Naive thymus-derived CD8-positive, alpha-beta T cell (primary cell): ENCODE measurements around the gene COMP. TPM values are rescaled to one million over a fixed set of nuclear protein-coding genes. Genes with fewer than 3 reads are reported as not detected.

Source experiments
- ATAC-seq, 2 donors: fragments of 150-1000 bp; cut with Tn5 transposase in 1 of 2; sonication (Bioruptor Pico), chemical (Tn5 transposase) in 1 of 2; 1 replicate in 1 of 2; 2 replicates in 1 of 2; pipeline ENCODE4 v1.10.0; 2021; ENCODE audit warnings: mild to moderate bottlenecking in 2 of 2, moderate library complexity in 2 of 2
- POLR2A ChIA-PET: fragments of 350-600 bp; sonication (Branson Sonifier 250); formaldehyde crosslinking; loops from one replicate; lab custom pipeline; 2021; ENCODE audit warnings: antibody characterized with exemption; lab: Charles Lee
- DNase-seq, 10 donors: peaks; one replicate each; pipeline versions ENCODE4 v3.0.0 to v3.0.0-alpha.2; 2020 to 2022
- H3K27ac Mint-ChIP-seq, 10 donors: one replicate each; pipeline ENCODE4 v1.8.0; 2020 to 2022; ENCODE audit warnings: mild to moderate bottlenecking in 10 of 10, mixed read lengths in 10 of 10, moderate library complexity in 4 of 10, inconsistent platforms in 1 of 10
- H3K27me3 Mint-ChIP-seq, 5 donors: one replicate each; pipeline ENCODE4 v1.8.0; 2021 to 2022; ENCODE audit warnings: mixed read lengths in 5 of 5
- H3K36me3 Mint-ChIP-seq, 3 donors: one replicate each; pipeline ENCODE4 v1.8.0; 2020 to 2022; ENCODE audit warnings: mixed read lengths in 3 of 3, mild to moderate bottlenecking in 2 of 3, inconsistent platforms in 1 of 3
- H3K4me1 Mint-ChIP-seq, 4 donors: one replicate each; pipeline ENCODE4 v1.8.0; 2021 to 2022; ENCODE audit warnings: mixed read lengths in 4 of 4
- H3K4me3 Mint-ChIP-seq, 10 donors: one replicate each; pipeline ENCODE4 v1.8.0; 2020 to 2022; ENCODE audit warnings: mild to moderate bottlenecking in 10 of 10, mixed read lengths in 10 of 10, moderate library complexity in 6 of 10, inconsistent platforms in 1 of 10
- H3K9me3 Mint-ChIP-seq, 9 donors: one replicate each; pipeline ENCODE4 v1.8.0; 2020 to 2022; ENCODE audit warnings: mixed read lengths in 9 of 9, mild to moderate bottlenecking in 3 of 9, inconsistent platforms in 1 of 9, moderate library complexity in 1 of 9
- polyA plus RNA-seq, 3 donors: library from polyadenylated mRNA; unstranded; fragments of 300-500 nt; fragmentation: Illumina TruSeq; gene quantifications; one replicate each; pipeline ENCODE4 v1.2.3, GENCODE V29; 2021
- total RNA-seq, 8 experiments: library from RNA in 2 of 8; stranded (reverse) in 2 of 8; gene quantifications; one replicate each; pipeline ENCODE4 v1.2.3 and lab custom pipeline; 2021 to 2026

COMP gene
- total RNA-seq (not detected), polyA plus RNA-seq (not detected), total RNA-seq (lab: John Stamatoyannopoulos, UW) (0 to 0.07 (median 0) reads per million in 6 experiments)

DNA sequence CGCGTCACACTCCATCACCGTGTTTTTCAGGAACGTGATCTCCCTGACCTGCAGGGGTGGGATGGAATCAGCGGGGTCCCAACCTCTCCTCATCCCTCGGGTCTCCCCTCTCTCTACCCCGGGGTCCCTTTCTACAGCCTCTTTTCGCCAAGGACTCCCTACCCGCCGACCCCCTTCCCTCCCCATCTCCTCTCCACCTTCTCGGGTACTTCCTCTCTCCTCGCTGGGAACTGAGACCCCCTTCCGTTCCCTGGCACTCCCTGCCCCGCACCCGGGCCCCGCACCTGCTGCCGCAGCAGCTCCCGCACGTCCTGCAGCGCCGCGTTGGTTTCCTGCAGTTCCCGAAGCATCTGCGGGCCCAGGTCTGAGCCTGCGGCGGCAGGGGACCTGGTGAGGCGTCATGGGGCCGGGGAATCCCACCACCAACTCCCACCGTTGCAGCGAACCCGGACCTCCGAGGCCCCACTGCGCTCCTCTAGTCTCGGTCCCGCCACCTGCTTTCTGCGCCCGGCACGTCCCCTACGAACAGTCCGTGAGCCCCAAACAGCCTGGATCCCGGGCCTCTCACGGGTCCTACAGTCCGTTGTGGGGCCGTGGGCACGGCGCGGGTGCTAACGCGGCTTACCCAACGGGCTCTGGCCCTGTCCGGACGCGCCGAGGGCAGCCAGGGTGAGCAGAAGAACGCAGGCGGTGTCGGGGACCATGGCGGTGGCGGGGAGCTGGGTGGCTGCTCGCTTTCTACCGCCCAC is at the start of gene COMP:
Gene COMP, minus strand, starts transcription at position 740 of the 749 bp plus-strand sequence. Its CDS starts 36 bp downstream, at position 704.
- DNase-seq (no peak), ATAC-seq (peak in 1 of 2 donors; percentile 29)
- Mint-ChIP-seq H3K4me1 (peaks cover 15 to 44% (median 41%) of the 10 kb centered on the region in 4 donors), H3K4me3 (peak within 1 kb of the TSS; percentile 72 to 95 (median 82)), H3K36me3 (peaks cover 0 to 4% (median 0%) of the 10 kb centered on the region in 3 donors), H3K9me3 (no peaks in the 10 kb centered on the region), H3K27me3 (peaks cover 27 to 86% (median 64%) of the 10 kb centered on the region in 5 donors), H3K27ac (no peak within 1 kb of the TSS)
- POLR2A ChIA-PET, result interaction anchor here (1.0 kb wide), 1 partner anchor 10 kb away, joined by 3 read pairs; no protein-coding TSS in a partner anchor

DNA sequence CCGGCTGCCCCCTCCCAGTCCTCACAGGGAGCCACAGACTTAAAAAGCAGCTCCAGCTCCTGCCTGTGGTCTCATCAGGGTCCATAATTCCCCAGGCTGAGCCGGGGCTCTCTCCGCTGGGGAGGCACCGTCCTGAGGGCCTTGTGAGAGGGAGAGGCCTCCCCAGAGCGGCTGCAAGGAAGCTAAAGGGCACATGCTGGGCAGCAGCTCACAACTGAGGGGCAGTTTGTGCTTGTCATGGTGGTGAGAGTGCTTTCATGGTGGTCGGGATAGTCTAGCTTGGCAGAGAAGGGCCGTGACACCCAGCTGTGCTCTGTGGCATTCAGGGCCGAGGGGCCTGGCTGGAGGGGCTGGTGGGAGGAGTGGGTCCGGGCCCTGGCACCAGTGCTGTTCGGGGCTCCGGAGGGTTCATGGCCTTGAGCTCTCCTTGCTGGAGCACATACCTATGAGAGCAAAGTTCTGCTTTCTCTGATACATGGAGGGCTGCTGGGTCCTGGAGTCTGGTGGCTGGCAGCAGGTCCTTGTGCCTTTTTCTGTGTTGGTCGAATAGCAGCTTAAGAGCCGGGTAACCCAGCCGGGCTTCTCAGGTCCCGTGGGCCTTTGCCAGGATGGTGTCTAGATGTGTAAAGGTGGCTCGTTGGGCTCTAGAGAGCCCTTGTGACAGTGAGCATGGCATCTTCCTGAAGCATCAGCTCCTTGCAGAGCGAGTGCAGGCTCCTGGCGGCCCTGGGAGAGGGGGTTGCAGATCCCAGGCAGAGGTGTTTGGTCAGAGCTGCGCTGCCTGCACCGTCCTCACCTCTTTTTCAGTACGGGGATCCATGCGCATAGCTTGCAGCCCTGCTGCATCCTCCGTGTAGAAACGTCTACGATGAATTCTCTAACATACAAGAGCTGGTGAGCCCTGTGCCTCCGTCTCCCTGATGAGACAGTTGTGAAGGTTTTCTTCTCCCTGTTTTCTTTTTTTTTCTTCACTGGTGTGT is 49.5 kb upstream of the COMP start:
- Mint-ChIP-seq H3K36me3 (peaks cover 0 to 31% (median 0%) of the 10 kb centered on the region in 3 donors), H3K4me3 (peak overlapping the region in 7 of 10 donors; percentile 15 to 79 (median 51)), H3K9me3 (no peaks in the 10 kb centered on the region), H3K27me3 (no peaks in the 10 kb centered on the region), H3K4me1 (peaks cover 42 to 93% (median 91%) of the 10 kb centered on the region in 4 donors), H3K27ac (peak overlapping the region; percentile 31 to 91 (median 76))
- ATAC-seq, result no peak
- peak in 1 of 10 donors; percentile 41 for DNase-seq
- POLR2A ChIA-PET, result interaction anchor here (5.3 kb wide), 1 partner anchor 8 kb away, joined by 46 read pairs; the partner anchor contains the start of gene UPF1

DNA sequence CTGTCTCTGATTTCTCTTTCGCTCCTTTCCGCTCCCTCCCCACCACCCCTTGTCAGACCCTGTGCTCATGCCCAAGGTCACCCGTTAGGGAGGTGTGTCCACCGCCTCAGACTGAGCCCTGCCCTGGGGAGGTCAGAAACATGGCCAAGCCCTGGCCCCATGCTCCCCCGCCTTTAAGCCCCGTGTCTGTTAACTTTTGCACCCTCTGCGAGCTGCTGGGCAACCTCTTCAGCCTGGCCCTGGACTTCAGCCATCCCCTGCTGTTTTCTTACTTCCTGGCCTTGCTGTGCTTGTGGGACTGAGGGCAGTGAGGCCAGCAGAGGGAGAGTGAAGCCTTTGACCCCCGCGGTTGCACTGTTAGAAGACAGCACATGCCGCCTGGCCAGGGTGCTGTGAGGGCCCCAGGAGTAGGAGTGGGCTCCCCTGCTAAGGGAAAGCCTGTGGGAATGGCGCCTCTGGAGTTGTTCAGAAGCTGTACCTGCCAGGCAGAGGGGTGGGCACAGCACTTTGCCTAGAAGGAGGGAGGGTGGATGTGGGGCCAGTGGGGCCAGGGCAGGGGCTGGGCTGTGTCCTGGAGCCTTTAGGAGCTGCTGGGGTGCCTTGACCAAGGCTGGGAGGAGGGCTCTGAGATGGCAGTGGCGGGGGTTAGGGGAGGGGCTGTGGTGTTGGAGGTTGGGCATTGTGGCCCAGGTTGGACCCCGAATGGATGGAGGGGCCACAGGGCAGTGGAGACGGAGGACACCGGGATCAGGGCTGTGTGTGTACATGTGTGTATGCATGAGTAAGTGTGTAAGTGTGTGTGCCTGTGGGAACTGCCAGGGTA is 48.6 kb upstream of the COMP start:
- POLR2A ChIA-PET, result interaction anchor here (0.6 kb wide), 1 partner anchor 192 kb away, joined by 3 read pairs; no protein-coding TSS in a partner anchor
- DNase-seq (peak in 1 of 10 donors; percentile 41), ATAC-seq (no peak)
- Mint-ChIP-seq H3K9me3 (no peaks in the 10 kb centered on the region), H3K27me3 (no peaks in the 10 kb centered on the region), H3K27ac (peak overlapping the region in 9 of 10 donors; percentile 31 to 81 (median 63)), H3K4me3 (peak overlapping the region in 6 of 10 donors; percentile 37 to 52 (median 50)), H3K4me1 (peaks cover 44 to 93% (median 91%) of the 10 kb centered on the region in 4 donors), H3K36me3 (peaks cover 0 to 40% (median 3%) of the 10 kb centered on the region in 3 donors)

DNA sequence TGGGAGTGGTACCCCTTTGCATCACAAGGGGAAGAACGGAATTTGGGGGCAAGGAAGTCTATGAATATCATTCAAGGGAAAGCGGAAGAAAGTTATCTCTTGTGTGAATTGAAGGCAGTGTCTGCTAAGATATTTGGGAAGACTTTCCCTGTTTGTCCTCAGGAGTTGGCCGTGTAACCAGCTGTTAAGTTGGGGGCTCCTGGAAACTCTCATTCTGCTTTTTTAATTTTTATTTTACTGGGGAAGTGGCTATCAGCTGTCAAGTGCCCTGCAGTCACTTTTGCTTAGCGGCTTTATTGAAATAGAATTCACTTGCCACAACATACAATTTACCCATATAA is 43.5 kb upstream of the COMP start:
- POLR2A ChIA-PET, result no interaction called here
- H3K4me3 Mint-ChIP-seq, result peak overlapping the region; percentile 87 to 96 (median 94)
- H3K4me1 Mint-ChIP-seq, result peaks cover 27 to 67% (median 67%) of the 10 kb centered on the region in 4 donors
- H3K9me3 Mint-ChIP-seq, result no peaks in the 10 kb centered on the region
- no peaks in the 10 kb centered on the region for H3K27me3 Mint-ChIP-seq
- peak overlapping the region; percentile 7 to 98 (median 86) for H3K27ac Mint-ChIP-seq
- H3K36me3 Mint-ChIP-seq, result peaks cover 0 to 50% (median 6%) of the 10 kb centered on the region in 3 donors
- no peak for DNase-seq
- ATAC-seq, result no peak

DNA sequence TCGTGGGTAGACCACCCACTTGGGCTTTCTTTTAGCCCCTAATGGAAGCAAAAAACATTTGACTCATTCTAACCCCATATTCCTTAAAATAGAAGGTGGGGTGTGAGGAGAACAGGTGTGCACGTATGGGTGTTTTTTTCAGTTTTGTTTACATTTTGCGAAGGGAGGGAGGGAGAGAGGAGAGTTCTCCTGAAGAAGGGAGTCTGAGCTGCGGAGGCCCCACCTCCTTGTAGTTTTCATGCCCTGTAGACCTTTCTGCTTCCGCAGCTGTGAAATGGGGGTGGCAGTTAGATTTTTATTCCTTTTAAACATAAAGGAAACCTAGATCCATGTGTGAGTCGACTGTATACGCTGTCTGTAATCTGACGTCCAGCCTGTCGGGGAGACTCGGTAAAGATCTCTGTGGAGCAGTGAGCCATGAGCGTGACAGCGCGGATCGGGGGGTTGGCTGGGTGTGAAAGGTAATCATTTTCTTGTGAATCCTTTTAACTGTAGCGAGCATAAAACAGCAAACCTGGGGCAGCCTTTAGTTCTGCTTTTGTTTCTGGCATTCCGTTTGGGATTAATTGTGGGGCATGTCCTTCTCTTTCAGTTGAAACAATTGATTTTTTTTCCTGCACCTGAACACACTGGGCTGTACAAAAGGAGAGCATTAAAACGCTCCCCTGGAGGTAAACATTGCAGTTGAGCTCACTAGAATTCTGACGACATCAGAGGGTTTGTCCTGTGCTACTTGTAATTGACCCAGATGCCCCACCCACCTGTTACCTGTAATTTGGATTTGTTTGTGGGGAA is 42.9 kb upstream of the COMP start:
- POLR2A ChIA-PET, result interaction anchor here (1.0 to 3.3 kb wide), 3 partner anchors 9 to 245 kb away, joined by 3 to 46 read pairs (median 24); partner anchors contain the start of genes CRTC1 and REX1BD
- DNase-seq, result no peak
- no peak for ATAC-seq
- peak overlapping the region; percentile 87 to 96 (median 94) for H3K4me3 Mint-ChIP-seq
- peak overlapping the region; percentile 82 to 98 (median 88) for H3K27ac Mint-ChIP-seq
- no peaks in the 10 kb centered on the region for H3K9me3 Mint-ChIP-seq
- no peaks in the 10 kb centered on the region for H3K27me3 Mint-ChIP-seq
- H3K4me1 Mint-ChIP-seq, result peaks cover 27 to 62% (median 61%) of the 10 kb centered on the region in 4 donors
- peaks cover 0 to 48% (median 6%) of the 10 kb centered on the region in 3 donors for H3K36me3 Mint-ChIP-seq

DNA sequence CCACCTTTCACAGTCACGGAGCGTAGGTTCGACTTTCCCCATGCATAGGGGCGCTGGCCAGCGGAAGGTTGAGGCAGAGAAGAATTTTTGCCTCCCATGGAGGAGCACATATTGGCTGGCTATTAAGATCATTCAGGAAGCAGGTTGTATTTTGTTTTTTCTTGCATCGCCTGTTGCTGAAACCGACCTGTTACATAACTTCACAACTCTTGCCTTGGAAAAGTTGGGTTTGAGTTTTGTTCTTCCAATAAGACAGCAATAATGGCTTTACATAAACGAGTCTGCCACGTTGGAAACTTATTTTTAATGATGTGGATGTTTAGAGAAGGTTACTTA is 42.0 kb upstream of the COMP start:
- POLR2A ChIA-PET, result interaction anchor here (0.9 to 3.3 kb wide), 5 partner anchors 10 to 337 kb away, joined by 4 to 46 read pairs (median 8); partner anchors contain the start of gene REX1BD
- no peak for DNase-seq
- peaks cover 27 to 56% (median 54%) of the 10 kb centered on the region in 4 donors for H3K4me1 Mint-ChIP-seq
- H3K4me3 Mint-ChIP-seq, result peak overlapping the region; percentile 87 to 96 (median 94)
- no peaks in the 10 kb centered on the region for H3K9me3 Mint-ChIP-seq
- H3K27me3 Mint-ChIP-seq, result no peaks in the 10 kb centered on the region
- peaks cover 0 to 40% (median 6%) of the 10 kb centered on the region in 3 donors for H3K36me3 Mint-ChIP-seq
- ATAC-seq, result no peak
- peak overlapping the region; percentile 87 to 98 (median 93) for H3K27ac Mint-ChIP-seq

DNA sequence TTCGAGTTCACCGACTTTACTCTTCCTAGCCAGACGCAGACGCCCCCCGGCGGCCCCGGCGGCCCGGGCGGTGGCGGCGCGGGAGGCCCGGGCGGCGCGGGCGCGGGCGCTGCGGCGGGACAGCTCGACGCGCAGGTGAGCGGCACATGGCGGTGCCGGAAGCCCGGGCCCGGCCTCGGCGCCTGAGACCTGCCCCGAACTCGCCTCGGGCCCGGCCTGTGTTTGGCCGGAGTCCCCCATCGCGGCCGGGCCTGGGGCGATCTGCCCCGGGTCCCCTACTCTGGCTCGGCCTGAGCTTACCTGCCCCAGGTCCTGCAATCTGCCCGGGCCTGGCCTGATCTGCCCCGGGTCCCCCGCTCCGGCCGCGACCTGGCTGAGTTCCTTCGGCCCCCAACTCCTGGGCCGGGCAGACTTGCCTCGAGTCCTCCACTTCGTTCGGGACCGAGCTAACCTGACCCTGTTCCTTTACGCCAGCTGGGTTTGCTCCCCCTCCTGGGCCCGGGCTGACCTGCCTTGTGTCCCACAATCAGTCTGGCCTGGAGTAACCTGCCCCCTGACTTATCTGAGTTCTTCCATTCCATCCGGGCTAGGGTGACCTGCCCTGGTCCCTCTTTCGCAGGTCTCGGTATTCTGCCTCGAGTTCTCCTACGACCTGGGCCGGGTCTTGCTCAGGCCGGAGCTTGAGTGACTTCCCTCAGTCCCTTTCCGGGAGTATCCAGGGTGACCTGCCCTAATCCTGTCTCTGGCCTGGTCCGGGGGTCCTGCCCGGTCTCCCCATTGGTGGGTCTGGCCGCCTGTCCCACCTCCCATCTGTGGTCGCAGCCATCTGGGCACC is 41.4 kb upstream of the COMP start:
- H3K4me1 Mint-ChIP-seq, result peaks cover 23 to 50% (median 48%) of the 10 kb centered on the region in 4 donors
- peak overlapping the region; percentile 87 to 98 (median 93) for H3K27ac Mint-ChIP-seq
- peak in 2 of 10 donors; percentile 7 to 13 for DNase-seq
- POLR2A ChIA-PET, result interaction anchor here (0.7 to 3.3 kb wide), 12 partner anchors 10 to 510 kb away, joined by 3 to 46 read pairs (median 4); partner anchors contain the start of genes COPE, DDX49, FKBP8 and REX1BD
- ATAC-seq, result peak; percentile 56 to 62
- H3K9me3 Mint-ChIP-seq, result peaks cover 0 to 3% (median 0%) of the 10 kb centered on the region in 9 donors
- H3K4me3 Mint-ChIP-seq, result peak overlapping the region; percentile 87 to 96 (median 94)
- H3K27me3 Mint-ChIP-seq, result peaks cover 0 to 5% (median 2%) of the 10 kb centered on the region in 5 donors
- H3K36me3 Mint-ChIP-seq, result peaks cover 0 to 34% (median 6%) of the 10 kb centered on the region in 3 donors

DNA sequence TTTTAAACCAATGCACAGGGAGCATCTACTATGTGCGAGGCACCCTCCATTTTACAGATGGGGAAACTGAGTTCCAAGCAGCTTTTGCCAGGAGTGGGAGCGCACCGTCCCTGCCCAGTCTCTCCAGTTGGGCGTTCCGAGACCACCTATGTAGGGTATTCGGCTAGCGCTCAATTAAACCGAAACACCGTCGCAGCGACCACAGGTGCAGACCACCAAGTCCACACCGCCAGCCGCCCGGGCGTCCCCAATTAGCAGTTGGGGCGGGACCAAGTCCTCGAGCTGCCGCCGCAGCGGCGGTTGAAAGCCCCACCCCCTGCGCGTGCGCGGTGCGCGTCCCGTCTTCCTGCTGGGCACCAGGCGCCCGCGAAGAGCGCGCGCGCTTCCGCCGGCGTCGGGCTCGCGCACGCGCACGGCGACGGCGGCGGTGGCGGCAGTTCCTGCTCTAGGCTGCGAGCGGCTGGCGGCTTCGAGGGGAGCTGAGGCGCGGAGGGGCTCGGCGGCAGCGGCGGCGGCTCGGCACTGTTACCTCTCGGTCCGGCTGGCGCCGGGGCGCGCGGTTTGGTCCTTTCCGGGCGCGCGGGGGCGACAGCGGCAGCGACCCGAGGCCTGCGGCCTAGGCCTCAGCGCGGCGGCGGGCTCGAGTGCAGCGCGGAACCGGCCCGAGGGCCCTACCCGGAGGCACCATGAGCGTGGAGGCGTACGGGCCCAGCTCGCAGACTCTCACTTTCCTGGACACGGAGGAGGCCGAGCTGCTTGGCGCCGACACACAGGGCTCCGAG is 40.6 kb upstream of the COMP start, which contains the start of gene UPF1:
Gene UPF1, plus strand, starts transcription at position 436 of the 782 bp plus-strand sequence. Its CDS starts 251 bp downstream, at position 687.
- H3K27me3 Mint-ChIP-seq, result peaks cover 0 to 5% (median 2%) of the 10 kb centered on the region in 5 donors

DNA sequence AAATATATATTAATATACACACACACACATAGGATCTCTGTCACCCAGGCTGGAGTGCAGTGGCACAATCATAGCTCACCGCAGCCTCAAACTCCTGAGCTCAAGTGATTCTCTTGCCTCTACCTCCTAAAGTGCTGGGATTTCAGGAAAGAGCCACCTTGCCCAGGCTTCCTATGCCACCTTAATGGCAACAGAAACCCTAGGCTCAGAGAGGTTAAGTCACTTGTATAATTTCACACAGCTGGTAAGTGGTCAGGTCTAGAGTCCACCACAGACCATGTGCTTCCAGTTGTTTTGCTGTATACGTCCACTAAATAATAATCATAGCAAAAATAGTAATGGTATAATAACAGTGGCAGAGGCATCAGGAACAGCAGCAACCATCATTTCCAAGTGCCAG is 39.4 kb upstream of the COMP start:
- ATAC-seq (no peak), DNase-seq (no peak)
- POLR2A ChIA-PET, result interaction anchor here (2.9 kb wide), 1 partner anchor 89 kb away, joined by 12 read pairs; the partner anchor contains the start of genes COPE and DDX49
- Mint-ChIP-seq H3K36me3 (peaks cover 0 to 18% (median 6%) of the 10 kb centered on the region in 3 donors), H3K4me1 (peaks cover 19 to 30% (median 29%) of the 10 kb centered on the region in 4 donors), H3K27ac (peak overlapping the region in 1 of 10 donors; percentile 35), H3K27me3 (peaks cover 0 to 7% (median 2%) of the 10 kb centered on the region in 5 donors), H3K4me3 (peak overlapping the region in 9 of 10 donors; percentile 33 to 93 (median 58)), H3K9me3 (peaks cover 0 to 8% (median 0%) of the 10 kb centered on the region in 9 donors)

More for the DNA sequence above, 40.6 kb upstream of the COMP start, which contains the start of gene UPF1:
- H3K4me1 Mint-ChIP-seq, result peaks cover 19 to 42% (median 40%) of the 10 kb centered on the region in 4 donors
- ATAC-seq, result peak; percentile 81 to 86
- DNase-seq, result peak; percentile 89 to 99 (median 96)
- POLR2A ChIA-PET, result interaction anchor here (0.7 to 3.3 kb wide), 13 partner anchors 11 to 1077 kb away, joined by 3 to 46 read pairs (median 4); partner anchors contain the start of genes COPE, DDX49, FKBP8 and REX1BD
- H3K36me3 Mint-ChIP-seq, result peaks cover 0 to 29% (median 6%) of the 10 kb centered on the region in 3 donors
- H3K9me3 Mint-ChIP-seq, result peaks cover 0 to 8% (median 0%) of the 10 kb centered on the region in 9 donors
- peak within 1 kb of the TSS; percentile 75 to 98 (median 93) for H3K27ac Mint-ChIP-seq
- peak within 1 kb of the TSS; percentile 87 to 96 (median 94) for H3K4me3 Mint-ChIP-seq
